Upper lobe of left lung (tissue), 6 donors: Measurements from ENCODE around the gene CCHCR1. TPM values are rescaled to one million over a fixed set of nuclear protein-coding genes. Genes with fewer than 3 reads are reported as not detected.
A peak's percentile ranks its signal among the peaks of the same experiment; 100 is the strongest.

Experiments used
- ATAC-seq, 2 donors: fragments of 200-7000 bp; cut with Tn5 transposase; one replicate each; pipeline ENCODE4 v1.9.1; 2022; ENCODE audit warnings: mild to moderate bottlenecking in 2 of 2, moderate library complexity in 2 of 2; ENCODE audit not compliant: low FRiP score in 2 of 2
- DNase-seq, 2 donors: peaks; one replicate each; pipeline ENCODE4 v3.0.0-alpha.2; 2019 to 2020
- H3K27ac ChIP-seq, 4 donors: fragments of 200-600 bp; sonication (generic); one replicate each; pipeline ENCODE4 v1.5.1; 2016 to 2019
- H3K27me3 ChIP-seq, 4 donors: fragments of 200-600 bp; sonication (generic); one replicate each; pipeline ENCODE4 v1.5.1; 2017 to 2019
- H3K36me3 ChIP-seq, 4 donors: fragments of 200-600 bp; sonication (generic); one replicate each; pipeline ENCODE4 v1.5.1; 2016 to 2019
- H3K4me1 ChIP-seq, 4 donors: fragments of 200-600 bp; sonication (generic); one replicate each; pipeline ENCODE4 v1.5.1; 2018 to 2019
- H3K4me3 ChIP-seq, 4 donors: fragments of 200-600 bp; sonication (generic); one replicate each; pipeline ENCODE4 v1.5.1; 2017 to 2019; ENCODE audit warnings: mild to moderate bottlenecking in 2 of 4, moderate library complexity in 1 of 4
- H3K9me3 ChIP-seq, 4 donors: fragments of 200-600 bp; sonication (generic); one replicate each; pipeline ENCODE4 v1.5.1; 2018 to 2019
- EP300 ChIP-seq, 4 donors: sonication (generic); formaldehyde crosslinking; IDR thresholded peaks; one replicate each; pipeline ENCODE4 v1.5.1; 2017; ENCODE audit warnings: antibody characterized with exemption in 4 of 4, control low read depth in 2 of 4
- POLR2A ChIP-seq, 4 donors: fragments of 450-650 bp; IDR thresholded peaks; one replicate each; pipeline ENCODE4 v1.5.1; 2016 to 2017; ENCODE audit warnings: antibody characterized with exemption in 4 of 4, mild to moderate bottlenecking in 2 of 4
- POLR2AphosphoS5 ChIP-seq, 2 donors: sonication (generic); formaldehyde crosslinking; IDR thresholded peaks; one replicate each; pipeline ENCODE4 v1.5.1; 2017; ENCODE audit warnings: antibody characterized with exemption in 2 of 2
- WGBS, 2 donors: methylation state at CpG; one replicate each; pipeline ENCODE4 v1.1.5; 2017 to 2018; 5-methylcytosine and 5-hydroxymethylcytosine counted together
- total RNA-seq, 6 donors: library from RNA; depleted of rRNA in 4 of 6; stranded (reverse); fragments of >200 nt in 4 of 6; gene quantifications; one replicate each; pipeline versions ENCODE4 v1.1.0 to v1.2.1, GENCODE V29; 2016 to 2021
- TF ChIP-seq, protein P1 (sequence below), 6 experiments: fragments of 450-650 bp in 4 of 6; fragments of 200-600 bp in 2 of 6; sonication (generic) in 2 of 6; IDR thresholded peaks; one replicate each; pipeline ENCODE4 v1.5.1; 2016 to 2019; ENCODE audit warnings: antibody characterized with exemption in 6 of 6
- donor health status: DM: no; HTN: no; CAD: no; lungs with moderate emphysema.
- donor health status: DM: no; HTN: yes; CAD: no; lungs with severe emphysema.

CCHCR1 gene
- total RNA-seq, 6 donors from 2014 or later: 5.5 to 83.8 (median 19.5) TPM

DNA sequence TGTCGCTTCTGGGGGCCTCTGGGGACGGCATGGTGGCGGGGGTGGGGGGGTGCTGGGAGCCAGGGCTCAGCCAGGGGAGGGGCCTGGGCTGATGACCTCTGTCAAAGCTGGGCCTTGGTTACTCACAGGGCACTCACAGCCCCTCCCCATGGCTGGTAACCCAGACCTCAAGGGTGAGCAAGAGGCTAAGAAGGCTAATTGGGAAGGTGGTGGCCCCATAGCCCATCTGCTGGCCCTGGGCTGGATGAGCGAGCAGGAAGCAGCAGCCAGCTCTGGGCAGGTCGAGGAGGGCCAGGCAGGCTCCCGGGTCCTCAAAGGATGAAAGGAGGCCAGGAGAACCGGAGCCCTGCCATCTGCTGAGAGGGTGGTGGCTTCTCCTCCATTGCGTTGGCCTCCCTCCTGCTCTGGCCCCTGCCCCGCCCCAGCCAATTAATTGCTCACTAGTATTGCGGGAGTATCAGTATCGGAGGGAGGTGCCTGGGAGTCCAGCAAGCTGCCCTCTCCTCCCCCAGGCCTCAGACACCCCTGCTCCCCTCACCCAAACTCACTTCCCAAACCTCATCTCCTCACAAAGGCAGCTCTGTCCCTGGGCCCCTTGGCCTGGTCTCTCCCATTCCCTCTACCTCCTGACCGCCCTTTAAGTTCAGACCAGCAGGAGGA lies 36.3 kb downstream of the CCHCR1 start:
- TF ChIP-seq POLR2A (IDR thresholded peaks at IDR 0.05) (no peak), EP300 (IDR thresholded peaks at IDR 0.05) (no peak), POLR2AphosphoS5 (IDR thresholded peaks at IDR 0.05) (no peak)
- TF ChIP-seq, protein P1, sequence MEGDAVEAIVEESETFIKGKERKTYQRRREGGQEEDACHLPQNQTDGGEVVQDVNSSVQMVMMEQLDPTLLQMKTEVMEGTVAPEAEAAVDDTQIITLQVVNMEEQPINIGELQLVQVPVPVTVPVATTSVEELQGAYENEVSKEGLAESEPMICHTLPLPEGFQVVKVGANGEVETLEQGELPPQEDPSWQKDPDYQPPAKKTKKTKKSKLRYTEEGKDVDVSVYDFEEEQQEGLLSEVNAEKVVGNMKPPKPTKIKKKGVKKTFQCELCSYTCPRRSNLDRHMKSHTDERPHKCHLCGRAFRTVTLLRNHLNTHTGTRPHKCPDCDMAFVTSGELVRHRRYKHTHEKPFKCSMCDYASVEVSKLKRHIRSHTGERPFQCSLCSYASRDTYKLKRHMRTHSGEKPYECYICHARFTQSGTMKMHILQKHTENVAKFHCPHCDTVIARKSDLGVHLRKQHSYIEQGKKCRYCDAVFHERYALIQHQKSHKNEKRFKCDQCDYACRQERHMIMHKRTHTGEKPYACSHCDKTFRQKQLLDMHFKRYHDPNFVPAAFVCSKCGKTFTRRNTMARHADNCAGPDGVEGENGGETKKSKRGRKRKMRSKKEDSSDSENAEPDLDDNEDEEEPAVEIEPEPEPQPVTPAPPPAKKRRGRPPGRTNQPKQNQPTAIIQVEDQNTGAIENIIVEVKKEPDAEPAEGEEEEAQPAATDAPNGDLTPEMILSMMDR (IDR thresholded peaks at IDR 0.05): no peak
- H3K27ac ChIP-seq: no peak overlapping the region
- ATAC-seq: no peak

GRCh38 chr6:31120151-31120915 lies 37.3 kb downstream of the CCHCR1 start, which contains the start of gene CDSN:
Gene CDSN (minus strand): TSS chr6:31120446. CDS start chr6:31120419, 27 bp downstream.
- H3K9me3 ChIP-seq: no peaks in the 10 kb centered on the region
- no peak within 1 kb of the TSS for H3K27ac ChIP-seq
- no peaks in the 10 kb centered on the region for H3K27me3 ChIP-seq
- no peak within 1 kb of the TSS for H3K4me3 ChIP-seq
- no peak for ATAC-seq
- peaks cover 12 to 22% (median 15%) of the 10 kb centered on the region in 4 donors for H3K4me1 ChIP-seq
- 79 to 82% methylated on average over 25 of the region's 26 CpGs for WGBS, 2 donors
- no peaks in the 10 kb centered on the region for H3K36me3 ChIP-seq
- DNase-seq: no peak
- TF ChIP-seq EP300 (IDR thresholded peaks at IDR 0.05): no peak
- TF ChIP-seq POLR2A (IDR thresholded peaks at IDR 0.05): no peak
- TF ChIP-seq, protein P1 (IDR thresholded peaks at IDR 0.05): no peak
- TF ChIP-seq POLR2AphosphoS5 (IDR thresholded peaks at IDR 0.05): no peak

More for the DNA sequence above, 36.3 kb downstream of the CCHCR1 start:
- Histone ChIP-seq H3K9me3 (no peaks in the 10 kb centered on the region), H3K4me3 (no peak overlapping the region), H3K27me3 (no peaks in the 10 kb centered on the region), H3K36me3 (no peaks in the 10 kb centered on the region), H3K4me1 (peaks cover 9 to 19% (median 15%) of the 10 kb centered on the region in 4 donors)
- no peak for DNase-seq
- 93% methylated on average over 7 to 12 of the region's 12 CpGs for WGBS, 2 donors

DNA sequence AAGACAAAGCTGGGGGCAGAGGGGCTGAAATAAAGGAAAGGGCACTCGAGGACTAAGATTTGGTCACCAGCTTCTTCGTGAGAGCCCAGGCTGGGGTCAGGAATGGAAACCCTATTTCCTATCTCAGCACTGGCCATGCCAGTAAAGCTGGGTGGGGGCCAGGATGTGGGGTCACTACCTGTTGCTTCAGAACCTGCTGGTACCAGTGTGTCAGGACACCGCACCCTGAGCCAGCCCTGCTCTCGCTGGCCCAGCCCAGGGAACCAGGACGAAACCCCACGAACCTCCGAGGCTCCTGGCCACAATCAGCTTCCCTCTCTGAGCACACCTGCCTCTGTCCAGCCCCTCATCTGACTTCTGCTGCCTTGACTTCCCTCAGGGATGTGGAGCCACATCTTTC lies 39.4 kb downstream of the CCHCR1 start:
- DNase-seq (no peak), ATAC-seq (no peak)
- WGBS, 2 donors: 86 to 88% methylated on average over 7 of the region's 7 CpGs
- no peak overlapping the region for H3K27ac ChIP-seq
- no peaks in the 10 kb centered on the region for H3K9me3 ChIP-seq
- H3K4me1 ChIP-seq: peaks cover 14 to 33% (median 23%) of the 10 kb centered on the region in 4 donors
- H3K27me3 ChIP-seq: no peaks in the 10 kb centered on the region
- TF ChIP-seq, protein P1 (IDR thresholded peaks at IDR 0.05): no peak
- TF ChIP-seq POLR2AphosphoS5 (IDR thresholded peaks at IDR 0.05) (no peak), POLR2A (IDR thresholded peaks at IDR 0.05) (no peak), EP300 (IDR thresholded peaks at IDR 0.05) (no peak)
- no peak overlapping the region for H3K4me3 ChIP-seq
- no peaks in the 10 kb centered on the region for H3K36me3 ChIP-seq

DNA sequence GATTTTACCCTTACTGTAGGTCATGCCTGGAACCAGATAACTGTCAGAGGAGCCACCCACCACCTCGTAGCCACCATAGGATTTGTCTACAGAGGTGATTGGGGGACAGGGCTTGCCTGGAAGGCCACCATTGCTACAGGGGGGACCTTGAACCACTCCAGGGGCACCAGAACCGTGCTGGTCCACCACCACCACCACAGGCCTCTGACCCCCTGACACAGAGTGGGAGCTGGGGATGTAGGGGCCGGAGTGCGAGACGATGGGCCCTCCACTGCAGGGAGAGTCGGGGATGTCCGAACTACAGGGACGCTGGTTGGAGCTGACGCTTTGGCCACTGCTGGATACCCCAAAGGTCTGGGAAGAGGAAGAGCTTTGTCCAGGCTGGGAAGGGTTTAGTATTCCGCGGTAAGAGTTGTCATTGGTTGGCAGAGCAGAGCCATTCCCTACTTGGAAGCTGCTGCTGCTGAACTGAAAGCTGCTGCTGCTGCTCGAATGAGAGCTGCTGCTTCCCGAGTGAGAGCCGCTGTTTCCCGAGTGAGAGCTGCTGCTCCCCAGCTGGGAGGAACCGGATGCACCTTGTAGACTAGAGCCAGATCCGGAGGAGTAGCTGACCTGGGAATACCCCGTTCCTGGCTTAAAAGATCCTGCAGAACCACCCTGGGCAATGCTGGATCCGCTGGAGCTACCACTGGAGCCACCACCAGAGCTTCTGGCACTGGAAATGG lies 40.8 kb downstream of the CCHCR1 start:
- no peak for DNase-seq
- WGBS, 2 donors: 73 to 77% methylated on average over 3 to 18 of the region's 19 CpGs
- H3K27ac ChIP-seq: peak overlapping the region in 1 of 4 donors; percentile 20

More for the DNA sequence above, 40.8 kb downstream of the CCHCR1 start:
- ATAC-seq: peak in 1 of 2 donors; percentile 24
- Histone ChIP-seq H3K9me3 (no peaks in the 10 kb centered on the region), H3K4me3 (no peak overlapping the region), H3K36me3 (no peaks in the 10 kb centered on the region), H3K4me1 (peaks cover 7 to 26% (median 14%) of the 10 kb centered on the region in 4 donors), H3K27me3 (no peaks in the 10 kb centered on the region)
- no peak for TF ChIP-seq POLR2A (IDR thresholded peaks at IDR 0.05)
- no peak for TF ChIP-seq EP300 (IDR thresholded peaks at IDR 0.05)
- TF ChIP-seq, protein P1 (IDR thresholded peaks at IDR 0.05): no peak
- no peak for TF ChIP-seq POLR2AphosphoS5 (IDR thresholded peaks at IDR 0.05)
